Measurements from ENCODE around the gene NPPB.

Gene NPPB

GRCh38 chr1:11831945-11832725, 26.6 kb downstream of the NPPB start:
- Histone ChIP-seq H3K4me2 (ENCODE audit: low read length) (no peak overlapping the region), H3K27me3 (ENCODE audit: control insufficient read depth, insufficient read depth, low read length) (no peaks in the 10 kb centered on the region), H3K27ac (no peak overlapping the region), H3K4me1 (no peaks in the 10 kb centered on the region), H3K9ac (no peak overlapping the region), H3K79me2 (no peaks in the 10 kb centered on the region), H3K4me3 (ENCODE audit: low read depth, low read length) (no peak overlapping the region), H3K36me3 (ENCODE audit: control insufficient read depth, insufficient read depth, low read length) (no peaks in the 10 kb centered on the region), H3K9me3 (ENCODE audit: control insufficient read depth, low read length) (no peaks in the 10 kb centered on the region), H2AFZ (no peak overlapping the region)
- TF ChIP-seq CTCF (IDR thresholded peaks at IDR 0.05): no peak

- no peak overlapping the region for H3K4me3 ChIP-seq (ENCODE audit: low read depth, low read length)
- no peaks in the 10 kb centered on the region for H3K79me2 ChIP-seq
- no peak overlapping the region for H2AFZ ChIP-seq
- no peak overlapping the region for H3K27ac ChIP-seq
- H3K9ac ChIP-seq: no peak overlapping the region
- H3K9me3 ChIP-seq (ENCODE audit: control insufficient read depth, low read length): no peaks in the 10 kb centered on the region
- H3K27me3 ChIP-seq (ENCODE audit: control insufficient read depth, insufficient read depth, low read length): no peaks in the 10 kb centered on the region
- H3K4me2 ChIP-seq (ENCODE audit: low read length): no peak overlapping the region
- no peak for TF ChIP-seq CTCF (IDR thresholded peaks at IDR 0.05)
- no peaks in the 10 kb centered on the region for H3K36me3 ChIP-seq (ENCODE audit: control insufficient read depth, insufficient read depth, low read length)
- H3K4me1 ChIP-seq: no peaks in the 10 kb centered on the region
Observed at GRCh38 chr1:11828511-11828910, 30.2 kb downstream of the NPPB start.

GRCh38 chr1:11826946-11827345, 31.8 kb downstream of the NPPB start:
- H3K27me3 ChIP-seq (ENCODE audit: control insufficient read depth, insufficient read depth, low read length): no peaks in the 10 kb centered on the region
- H3K4me1 ChIP-seq: no peaks in the 10 kb centered on the region
- no peaks in the 10 kb centered on the region for H3K36me3 ChIP-seq (ENCODE audit: control insufficient read depth, insufficient read depth, low read length)
- no peak overlapping the region for H3K9ac ChIP-seq
- H2AFZ ChIP-seq: no peak overlapping the region
- H3K9me3 ChIP-seq (ENCODE audit: control insufficient read depth, low read length): no peaks in the 10 kb centered on the region
- no peak overlapping the region for H3K4me2 ChIP-seq (ENCODE audit: low read length)
- no peak overlapping the region for H3K27ac ChIP-seq
- TF ChIP-seq CTCF (IDR thresholded peaks at IDR 0.05): no peak
- H3K4me3 ChIP-seq (ENCODE audit: low read depth, low read length): no peak overlapping the region
- no peaks in the 10 kb centered on the region for H3K79me2 ChIP-seq

GRCh38 chr1:11825131-11825530, 33.6 kb downstream of the NPPB start:
- no peaks in the 10 kb centered on the region for H3K4me1 ChIP-seq
- H2AFZ ChIP-seq: no peak overlapping the region
- no peaks in the 10 kb centered on the region for H3K9me3 ChIP-seq (ENCODE audit: control insufficient read depth, low read length)
- H3K4me2 ChIP-seq (ENCODE audit: low read length): no peak overlapping the region
- H3K79me2 ChIP-seq: no peaks in the 10 kb centered on the region
- H3K4me3 ChIP-seq (ENCODE audit: low read depth, low read length): no peak overlapping the region
- TF ChIP-seq CTCF (IDR thresholded peaks at IDR 0.05): no peak
- H3K27me3 ChIP-seq (ENCODE audit: control insufficient read depth, insufficient read depth, low read length): no peaks in the 10 kb centered on the region
- no peak overlapping the region for H3K9ac ChIP-seq
- H3K36me3 ChIP-seq (ENCODE audit: control insufficient read depth, insufficient read depth, low read length): no peaks in the 10 kb centered on the region
- H3K27ac ChIP-seq: no peak overlapping the region
